HCT116 (cell line): ENCODE measurements around the gene CENPT. TPM values are rescaled to one million over a fixed set of nuclear protein-coding genes. Genes with fewer than 3 reads are reported as not detected.

Source experiments
- RAD21 ChIP-seq: IDR thresholded peaks from 2 replicates; pipeline ENCODE4 v1.6.1; 2012; ENCODE audit warnings: low read depth, mild to moderate bottlenecking
- SIN3A ChIP-seq: IDR thresholded peaks from 2 replicates; pipeline ENCODE4 v1.6.1; 2012; ENCODE audit warnings: low read depth
- YY1 ChIP-seq: IDR thresholded peaks from 2 replicates; pipeline ENCODE4 v1.6.1; 2011; ENCODE audit warnings: low read length, low read depth, moderate library complexity, mild to moderate bottlenecking; ENCODE audit not compliant: insufficient replicate concordance; ENCODE audit errors: extremely low read depth
- ZFX ChIP-seq: fragments of 450-650 bp; IDR thresholded peaks from 2 replicates; pipeline ENCODE4 v1.6.1; 2017
- total RNA-seq: library from RNA; stranded (reverse); gene quantifications from one replicate; pipeline ENCODE4 v1.2.1, GENCODE V29; 2021; ENCODE audit not compliant: unreplicated experiment
- TF ChIP-seq, protein P1 (sequence below): IDR thresholded peaks from 2 replicates; pipeline ENCODE4 v1.6.1; 2012; ENCODE audit warnings: low read depth
- TF ChIP-seq, protein P2 (sequence below): IDR thresholded peaks from 2 replicates; pipeline ENCODE4 v1.6.1; 2011; ENCODE audit warnings: mild to moderate bottlenecking, low read length, moderate library complexity; ENCODE audit not compliant: insufficient replicate concordance; ENCODE audit errors: extremely low read depth
- TF ChIP-seq, protein P3 (sequence below): IDR thresholded peaks from 2 replicates; pipeline ENCODE4 v1.6.1; 2012

CENPT gene
- total RNA-seq, 1 experiment from 2014 or later = 40.5 TPM

DNA sequence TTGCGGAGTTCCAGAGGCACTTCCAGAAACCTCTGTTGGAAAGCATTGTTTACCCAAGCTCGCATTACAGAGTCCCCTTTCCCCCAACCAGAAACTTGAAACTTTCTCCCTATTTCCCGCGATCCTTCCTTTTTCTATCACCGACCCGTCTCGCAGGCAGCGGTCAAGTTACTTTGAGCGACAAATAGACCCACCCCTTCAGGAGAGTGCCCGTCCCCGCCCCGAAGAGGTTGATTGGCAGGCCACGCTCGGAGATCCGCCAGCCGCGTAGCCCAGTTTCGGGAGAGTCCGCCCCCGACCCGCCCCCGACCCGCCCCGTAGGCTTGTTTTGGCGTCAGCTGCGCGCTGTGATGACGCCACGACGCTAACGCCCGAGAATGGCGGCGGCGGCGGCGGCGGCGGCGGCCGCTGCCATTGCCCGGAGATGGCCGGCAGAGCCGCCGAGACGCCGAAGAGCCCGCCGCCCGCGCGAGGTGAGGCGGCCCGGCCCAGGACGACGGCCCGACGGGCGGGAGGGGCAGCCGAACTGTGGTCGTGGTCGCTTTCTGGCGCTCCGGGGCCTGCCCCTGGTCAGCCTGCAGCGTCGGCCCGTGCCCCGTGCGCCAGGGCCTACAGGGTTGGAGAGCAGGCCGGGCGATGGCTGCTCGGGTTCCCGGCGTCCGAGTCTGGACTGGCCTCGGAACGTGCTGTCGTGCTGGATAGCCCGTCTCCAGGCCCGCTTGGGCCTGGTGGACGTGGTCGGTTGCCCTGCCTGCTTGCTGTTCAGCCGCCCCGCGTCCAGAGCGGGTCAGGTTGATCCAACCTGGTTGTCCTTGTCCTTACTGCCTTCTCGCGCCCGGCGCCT is 45.6 kb upstream of the CENPT start, which contains the start of gene PSKH1 (continued):
- TF ChIP-seq, protein P1, sequence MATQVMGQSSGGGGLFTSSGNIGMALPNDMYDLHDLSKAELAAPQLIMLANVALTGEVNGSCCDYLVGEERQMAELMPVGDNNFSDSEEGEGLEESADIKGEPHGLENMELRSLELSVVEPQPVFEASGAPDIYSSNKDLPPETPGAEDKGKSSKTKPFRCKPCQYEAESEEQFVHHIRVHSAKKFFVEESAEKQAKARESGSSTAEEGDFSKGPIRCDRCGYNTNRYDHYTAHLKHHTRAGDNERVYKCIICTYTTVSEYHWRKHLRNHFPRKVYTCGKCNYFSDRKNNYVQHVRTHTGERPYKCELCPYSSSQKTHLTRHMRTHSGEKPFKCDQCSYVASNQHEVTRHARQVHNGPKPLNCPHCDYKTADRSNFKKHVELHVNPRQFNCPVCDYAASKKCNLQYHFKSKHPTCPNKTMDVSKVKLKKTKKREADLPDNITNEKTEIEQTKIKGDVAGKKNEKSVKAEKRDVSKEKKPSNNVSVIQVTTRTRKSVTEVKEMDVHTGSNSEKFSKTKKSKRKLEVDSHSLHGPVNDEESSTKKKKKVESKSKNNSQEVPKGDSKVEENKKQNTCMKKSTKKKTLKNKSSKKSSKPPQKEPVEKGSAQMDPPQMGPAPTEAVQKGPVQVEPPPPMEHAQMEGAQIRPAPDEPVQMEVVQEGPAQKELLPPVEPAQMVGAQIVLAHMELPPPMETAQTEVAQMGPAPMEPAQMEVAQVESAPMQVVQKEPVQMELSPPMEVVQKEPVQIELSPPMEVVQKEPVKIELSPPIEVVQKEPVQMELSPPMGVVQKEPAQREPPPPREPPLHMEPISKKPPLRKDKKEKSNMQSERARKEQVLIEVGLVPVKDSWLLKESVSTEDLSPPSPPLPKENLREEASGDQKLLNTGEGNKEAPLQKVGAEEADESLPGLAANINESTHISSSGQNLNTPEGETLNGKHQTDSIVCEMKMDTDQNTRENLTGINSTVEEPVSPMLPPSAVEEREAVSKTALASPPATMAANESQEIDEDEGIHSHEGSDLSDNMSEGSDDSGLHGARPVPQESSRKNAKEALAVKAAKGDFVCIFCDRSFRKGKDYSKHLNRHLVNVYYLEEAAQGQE = no peak
- TF ChIP-seq, protein P2, sequence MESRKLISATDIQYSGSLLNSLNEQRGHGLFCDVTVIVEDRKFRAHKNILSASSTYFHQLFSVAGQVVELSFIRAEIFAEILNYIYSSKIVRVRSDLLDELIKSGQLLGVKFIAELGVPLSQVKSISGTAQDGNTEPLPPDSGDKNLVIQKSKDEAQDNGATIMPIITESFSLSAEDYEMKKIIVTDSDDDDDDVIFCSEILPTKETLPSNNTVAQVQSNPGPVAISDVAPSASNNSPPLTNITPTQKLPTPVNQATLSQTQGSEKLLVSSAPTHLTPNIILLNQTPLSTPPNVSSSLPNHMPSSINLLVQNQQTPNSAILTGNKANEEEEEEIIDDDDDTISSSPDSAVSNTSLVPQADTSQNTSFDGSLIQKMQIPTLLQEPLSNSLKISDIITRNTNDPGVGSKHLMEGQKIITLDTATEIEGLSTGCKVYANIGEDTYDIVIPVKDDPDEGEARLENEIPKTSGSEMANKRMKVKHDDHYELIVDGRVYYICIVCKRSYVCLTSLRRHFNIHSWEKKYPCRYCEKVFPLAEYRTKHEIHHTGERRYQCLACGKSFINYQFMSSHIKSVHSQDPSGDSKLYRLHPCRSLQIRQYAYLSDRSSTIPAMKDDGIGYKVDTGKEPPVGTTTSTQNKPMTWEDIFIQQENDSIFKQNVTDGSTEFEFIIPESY = no peak
- TF ChIP-seq ZFX (peak; percentile 99), RAD21 (no peak), YY1 (peak; percentile 91), SIN3A (0 out of 2 replicates have a peak, but pooled peaks have one; percentile 29)
- TF ChIP-seq, protein P3, sequence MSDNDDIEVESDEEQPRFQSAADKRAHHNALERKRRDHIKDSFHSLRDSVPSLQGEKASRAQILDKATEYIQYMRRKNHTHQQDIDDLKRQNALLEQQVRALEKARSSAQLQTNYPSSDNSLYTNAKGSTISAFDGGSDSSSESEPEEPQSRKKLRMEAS = no peak
